Ascending aorta (tissue), 2 donors: ENCODE results near the gene DDX56. TPM values are rescaled to one million over a fixed set of nuclear protein-coding genes. Genes with fewer than 3 reads are reported as not detected.

ENCODE experiments used
- DNase-seq, 2 donors: peaks; one replicate each; pipeline ENCODE4 v3.0.0-alpha.2; 2019; ENCODE audit warnings: low spot score in 2 of 2
- H3K27ac ChIP-seq, 2 donors: fragments of 200-600 bp; sonication (generic); one replicate each; pipeline ENCODE4 v1.5.1; 2016 to 2017; ENCODE audit warnings: mild to moderate bottlenecking in 1 of 2
- H3K27me3 ChIP-seq: fragments of 200-600 bp; sonication (generic); one replicate; pipeline ENCODE4 v1.5.1; 2017
- H3K36me3 ChIP-seq, 2 donors: fragments of 200-600 bp; sonication (generic); one replicate each; pipeline ENCODE4 v1.5.1; 2016
- H3K4me1 ChIP-seq, 2 donors: fragments of 200-600 bp; sonication (generic); one replicate each; pipeline ENCODE4 v1.5.1; 2016 to 2017; ENCODE audit warnings: mild to moderate bottlenecking in 1 of 2
- H3K4me3 ChIP-seq, 2 donors: fragments of 200-600 bp; sonication (generic); one replicate each; pipeline ENCODE4 v1.5.1; 2016 to 2017; ENCODE audit warnings: mild to moderate bottlenecking in 1 of 2
- H3K9me3 ChIP-seq, 2 donors: fragments of 200-600 bp; sonication (generic); one replicate each; pipeline ENCODE4 v1.5.1; 2016
- intact Hi-C: fragments of 100-400 bp; cut with DNase I; formaldehyde crosslinking; loops from one replicate; pipeline ENCODE4 v1.15.1; 2023
- total RNA-seq: library from RNA; depleted of rRNA; stranded (reverse); fragments of >200 nt; gene quantifications from one replicate; pipeline ENCODE4 v1.1.0, GENCODE V29; 2016
- TF ChIP-seq, protein P1 (sequence below), 3 experiments: fragments of 200-600 bp in 2 of 3; fragments of 450-650 bp in 1 of 3; sonication (generic) in 2 of 3; IDR thresholded peaks; one replicate each; pipeline ENCODE4 v1.5.1; 2016 to 2019; ENCODE audit warnings: antibody characterized with exemption in 3 of 3, mild to moderate bottlenecking in 1 of 3, moderate library complexity in 1 of 3

Gene DDX56
- total RNA-seq, 1 donor from 2014 or later = 51.0 TPM

DNA sequence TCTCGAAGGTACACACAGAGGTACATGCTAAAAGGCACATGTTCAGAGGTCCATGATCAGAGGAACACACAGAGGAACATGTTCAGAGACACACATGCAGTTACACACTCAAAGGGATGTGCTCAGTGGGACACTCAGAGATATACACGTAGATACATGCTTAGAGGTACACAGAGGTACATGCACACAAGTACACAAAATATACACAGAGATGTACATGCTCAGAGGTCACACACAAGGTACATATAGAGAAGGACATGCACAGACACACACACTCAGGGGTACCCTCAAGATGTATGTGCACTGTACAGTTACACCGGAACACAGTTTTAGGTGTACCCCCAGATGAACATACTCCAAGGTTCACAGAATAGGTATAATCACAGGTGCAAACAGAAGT is 51.4 kb downstream of the DDX56 start:
- peaks cover 14 to 19% of the 10 kb centered on the region in 2 donors for H3K9me3 ChIP-seq
- intact Hi-C loops = no loop called here
- TF ChIP-seq, protein P1, sequence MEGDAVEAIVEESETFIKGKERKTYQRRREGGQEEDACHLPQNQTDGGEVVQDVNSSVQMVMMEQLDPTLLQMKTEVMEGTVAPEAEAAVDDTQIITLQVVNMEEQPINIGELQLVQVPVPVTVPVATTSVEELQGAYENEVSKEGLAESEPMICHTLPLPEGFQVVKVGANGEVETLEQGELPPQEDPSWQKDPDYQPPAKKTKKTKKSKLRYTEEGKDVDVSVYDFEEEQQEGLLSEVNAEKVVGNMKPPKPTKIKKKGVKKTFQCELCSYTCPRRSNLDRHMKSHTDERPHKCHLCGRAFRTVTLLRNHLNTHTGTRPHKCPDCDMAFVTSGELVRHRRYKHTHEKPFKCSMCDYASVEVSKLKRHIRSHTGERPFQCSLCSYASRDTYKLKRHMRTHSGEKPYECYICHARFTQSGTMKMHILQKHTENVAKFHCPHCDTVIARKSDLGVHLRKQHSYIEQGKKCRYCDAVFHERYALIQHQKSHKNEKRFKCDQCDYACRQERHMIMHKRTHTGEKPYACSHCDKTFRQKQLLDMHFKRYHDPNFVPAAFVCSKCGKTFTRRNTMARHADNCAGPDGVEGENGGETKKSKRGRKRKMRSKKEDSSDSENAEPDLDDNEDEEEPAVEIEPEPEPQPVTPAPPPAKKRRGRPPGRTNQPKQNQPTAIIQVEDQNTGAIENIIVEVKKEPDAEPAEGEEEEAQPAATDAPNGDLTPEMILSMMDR (IDR thresholded peaks at IDR 0.05) = no peak

DNA sequence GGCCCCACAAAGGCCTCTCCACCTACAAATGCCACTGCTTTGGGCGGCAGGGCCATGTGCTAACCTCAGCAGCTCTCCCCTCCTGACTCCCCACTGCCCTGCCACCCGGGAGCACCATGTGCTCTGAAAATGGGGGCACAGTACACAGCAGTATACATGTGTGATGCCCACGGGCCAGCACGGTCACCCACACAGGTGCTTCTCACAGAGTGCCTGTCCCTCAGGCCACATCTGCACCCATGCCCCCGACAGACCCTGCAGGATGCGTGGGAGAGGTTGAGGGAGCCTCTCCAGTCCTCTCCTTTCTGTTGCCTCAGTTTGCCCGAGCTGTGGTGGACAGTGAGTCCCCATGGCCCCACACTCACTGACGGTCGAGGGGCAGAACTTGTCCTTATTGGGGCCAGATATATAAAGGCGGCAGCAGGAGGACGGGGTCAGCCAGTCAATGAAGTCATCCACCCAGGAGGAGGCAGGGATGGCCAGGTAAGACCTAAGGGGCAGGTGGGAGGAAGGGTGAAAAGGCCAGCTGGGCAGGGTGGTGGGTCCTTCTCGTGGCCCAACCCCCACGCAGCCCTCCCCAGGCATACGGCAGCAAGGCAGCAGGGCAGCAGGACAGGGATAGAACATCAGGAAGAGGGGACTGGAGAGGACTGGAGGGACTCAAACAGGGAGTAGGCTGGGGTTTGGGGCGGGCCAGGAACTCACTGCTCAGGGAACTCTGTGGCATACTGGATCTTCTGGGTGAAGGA is 52.2 kb downstream of the DDX56 start:
- Histone ChIP-seq H3K9me3 (peaks cover 10 to 14% of the 10 kb centered on the region in 2 donors), H3K4me1 (no peaks in the 10 kb centered on the region), H3K4me3 (no peak overlapping the region), H3K27ac (no peak overlapping the region), H3K36me3 (peaks cover 0 to 3% of the 10 kb centered on the region in 2 donors), H3K27me3 (no peaks in the 10 kb centered on the region)
- DNase-seq = no peak
- TF ChIP-seq, protein P1 (IDR thresholded peaks at IDR 0.05) = no peak
- intact Hi-C loops = no loop called here

More for the DNA sequence above, 51.4 kb downstream of the DDX56 start:
- no peak for DNase-seq
- H3K27ac ChIP-seq = no peak overlapping the region
- no peaks in the 10 kb centered on the region for H3K27me3 ChIP-seq
- H3K4me3 ChIP-seq = no peak overlapping the region
- H3K4me1 ChIP-seq = no peaks in the 10 kb centered on the region
- peaks cover 0 to 3% of the 10 kb centered on the region in 2 donors for H3K36me3 ChIP-seq

DNA sequence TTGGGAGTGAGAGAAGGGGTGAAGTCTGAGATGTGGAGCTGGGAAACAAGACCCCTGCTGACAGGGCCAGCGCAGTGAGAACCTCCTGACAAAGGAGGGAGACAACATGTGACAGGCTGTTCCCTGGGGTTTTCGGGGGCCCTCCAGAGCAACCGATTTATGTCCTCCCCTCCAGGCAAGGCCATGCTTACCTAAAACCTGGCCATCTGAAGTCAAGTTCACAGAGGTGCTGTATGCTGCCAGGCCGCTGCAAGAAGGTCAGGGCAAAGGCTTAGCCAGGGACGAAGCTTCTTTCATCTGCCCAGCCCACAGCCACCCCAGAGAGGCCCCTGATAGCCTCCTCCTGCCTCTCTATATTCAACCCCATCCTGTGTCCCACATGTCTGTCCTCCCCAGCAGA is 53.1 kb downstream of the DDX56 start:
- TF ChIP-seq, protein P1 (IDR thresholded peaks at IDR 0.05) = no peak
- intact Hi-C loops = no loop called here

DNA sequence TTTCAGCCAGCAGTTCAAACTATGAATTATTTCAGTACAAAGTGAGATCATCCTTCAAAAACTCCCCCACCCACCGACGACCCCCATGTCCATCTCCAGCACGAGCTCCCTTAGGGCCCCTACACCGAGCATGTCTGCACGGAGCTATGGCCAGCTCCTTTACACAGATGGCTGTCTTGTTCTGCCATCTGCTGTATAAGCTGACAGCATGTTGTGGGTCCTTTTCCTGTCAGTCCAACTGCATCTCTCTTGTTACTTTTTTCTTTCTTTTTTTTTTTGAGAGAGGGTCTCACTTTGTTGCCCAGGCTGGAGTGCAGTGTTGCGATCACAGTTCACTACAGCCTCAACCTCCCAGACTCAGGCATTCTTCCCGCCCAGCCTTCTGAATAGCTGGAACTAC is 54.2 kb downstream of the DDX56 start:
- intact Hi-C loops = no loop called here
- no peaks in the 10 kb centered on the region for H3K4me1 ChIP-seq
- no peak for DNase-seq
- peaks cover 0 to 3% of the 10 kb centered on the region in 2 donors for H3K36me3 ChIP-seq
- peaks cover 0 to 4% of the 10 kb centered on the region in 2 donors for H3K9me3 ChIP-seq
- H3K27me3 ChIP-seq = no peaks in the 10 kb centered on the region
- no peak overlapping the region for H3K27ac ChIP-seq
- TF ChIP-seq, protein P1 (IDR thresholded peaks at IDR 0.05) = no peak
- H3K4me3 ChIP-seq = no peak overlapping the region

More for the DNA sequence above, 53.1 kb downstream of the DDX56 start:
- H3K4me1 ChIP-seq = no peaks in the 10 kb centered on the region
- H3K27ac ChIP-seq = no peak overlapping the region
- no peaks in the 10 kb centered on the region for H3K27me3 ChIP-seq
- peaks cover 6 to 8% of the 10 kb centered on the region in 2 donors for H3K9me3 ChIP-seq
- peaks cover 0 to 3% of the 10 kb centered on the region in 2 donors for H3K36me3 ChIP-seq
- H3K4me3 ChIP-seq = no peak overlapping the region
- no peak for DNase-seq

DNA sequence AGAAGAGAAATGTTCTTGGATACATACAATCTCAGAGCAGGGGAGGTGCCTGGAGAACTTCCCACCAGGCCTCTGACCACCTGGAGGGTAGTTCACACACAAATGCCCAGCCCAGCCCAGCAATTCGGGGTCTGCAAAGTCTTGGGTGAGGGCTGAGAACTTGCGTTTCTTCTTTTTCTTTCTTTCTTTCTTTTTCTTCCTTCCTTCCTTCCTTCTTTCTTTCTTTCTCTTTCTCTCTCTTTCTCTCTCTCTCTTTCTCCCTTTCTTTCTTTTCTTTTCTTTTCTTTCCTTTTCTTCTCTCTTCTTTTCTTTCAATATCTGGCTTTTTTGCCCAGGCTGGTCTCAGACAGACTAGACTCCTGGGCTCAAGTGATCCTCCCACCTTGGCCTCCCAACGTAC is 54.9 kb downstream of the DDX56 start:
- H3K36me3 ChIP-seq = peaks cover 0 to 3% of the 10 kb centered on the region in 2 donors
- intact Hi-C loops = no loop called here
- DNase-seq = no peak
- no peak overlapping the region for H3K4me3 ChIP-seq
- H3K9me3 ChIP-seq = no peaks in the 10 kb centered on the region
- H3K27me3 ChIP-seq = no peaks in the 10 kb centered on the region
- H3K4me1 ChIP-seq = no peaks in the 10 kb centered on the region
- H3K27ac ChIP-seq = no peak overlapping the region
- TF ChIP-seq, protein P1 (IDR thresholded peaks at IDR 0.05) = no peak
